ENCODE data around the gene SOX12.
"Not testable (repeated sequence)": the region's sequence is repeated elsewhere in the genome, so short reads cannot be mapped to it uniquely, and the experiment has no call there.

The SOX12 gene

DNA sequence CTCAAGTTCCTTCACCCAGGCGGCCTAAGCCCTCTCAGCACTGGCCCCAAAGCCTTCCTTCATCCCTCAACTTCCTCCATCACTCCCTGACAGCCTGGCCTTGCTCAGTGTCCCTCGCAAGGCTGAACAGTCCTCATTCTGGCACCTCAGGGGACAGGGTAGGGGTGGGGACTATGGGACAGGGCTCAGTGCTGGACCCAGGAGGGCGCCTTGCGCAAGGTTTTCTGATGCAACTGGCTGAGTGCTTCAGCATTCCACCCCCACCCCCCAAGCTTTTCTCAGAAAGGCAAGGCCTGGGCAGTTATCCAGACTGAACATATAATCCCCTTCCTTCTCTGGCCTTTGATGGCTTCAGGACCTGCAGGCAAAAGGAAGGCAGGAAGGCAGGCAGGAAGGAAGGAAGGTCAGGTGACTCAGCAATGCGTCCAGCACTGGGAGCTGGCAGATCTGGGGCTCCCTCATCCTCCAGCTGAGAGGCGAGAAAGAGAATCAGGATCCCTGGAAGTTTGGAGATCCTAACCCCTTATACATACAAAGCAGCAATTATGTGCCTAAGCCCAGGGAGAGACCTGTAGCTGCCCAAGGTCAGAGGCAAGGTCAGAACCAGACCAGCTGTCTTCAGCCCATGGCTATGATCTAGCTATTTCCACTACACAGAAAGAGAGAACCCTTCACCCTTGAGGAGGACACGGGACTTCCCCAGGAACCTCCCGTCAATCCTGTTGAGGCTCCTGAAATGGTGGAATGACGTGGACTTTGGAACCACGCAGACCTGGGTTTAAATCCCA, 46.6 kb downstream of the SOX12 start:
- Histone ChIP-seq H3K4me3 (no peak overlapping the region), H3K27ac (peak overlapping the region in 13 of 21 experiments; percentile 5 to 75 (median 33))

DNA sequence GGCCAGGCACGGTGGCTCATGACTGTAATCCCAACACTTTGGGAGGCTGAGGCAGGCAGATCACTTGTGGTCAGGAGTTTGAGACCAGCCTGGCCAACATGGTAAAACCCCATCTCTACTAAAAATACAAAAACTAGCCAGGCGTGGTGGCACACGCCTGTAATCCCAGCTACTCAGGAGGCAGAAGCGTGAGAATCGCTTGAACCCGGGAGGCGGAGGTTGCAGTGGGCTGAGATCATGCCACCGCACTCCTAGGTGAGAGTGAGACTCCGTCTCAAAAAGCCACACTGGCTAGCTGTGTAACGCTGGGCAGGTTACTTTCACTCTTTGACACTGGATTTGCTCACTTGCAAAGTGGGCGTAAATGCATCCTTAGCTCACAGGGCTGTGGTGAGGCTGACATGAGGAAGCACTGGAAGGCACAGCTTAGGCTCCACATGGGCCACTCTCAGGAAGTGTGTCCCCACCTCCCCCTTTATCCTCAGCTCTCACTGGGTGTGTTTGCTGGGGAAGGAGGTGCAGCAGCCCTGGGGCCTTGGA, 47.3 kb downstream of the SOX12 start:
- not testable (repeated sequence) for H3K4me3 ChIP-seq
- peak overlapping the region in 10 of 21 experiments; percentile 5 to 75 (median 31) for H3K27ac ChIP-seq

DNA sequence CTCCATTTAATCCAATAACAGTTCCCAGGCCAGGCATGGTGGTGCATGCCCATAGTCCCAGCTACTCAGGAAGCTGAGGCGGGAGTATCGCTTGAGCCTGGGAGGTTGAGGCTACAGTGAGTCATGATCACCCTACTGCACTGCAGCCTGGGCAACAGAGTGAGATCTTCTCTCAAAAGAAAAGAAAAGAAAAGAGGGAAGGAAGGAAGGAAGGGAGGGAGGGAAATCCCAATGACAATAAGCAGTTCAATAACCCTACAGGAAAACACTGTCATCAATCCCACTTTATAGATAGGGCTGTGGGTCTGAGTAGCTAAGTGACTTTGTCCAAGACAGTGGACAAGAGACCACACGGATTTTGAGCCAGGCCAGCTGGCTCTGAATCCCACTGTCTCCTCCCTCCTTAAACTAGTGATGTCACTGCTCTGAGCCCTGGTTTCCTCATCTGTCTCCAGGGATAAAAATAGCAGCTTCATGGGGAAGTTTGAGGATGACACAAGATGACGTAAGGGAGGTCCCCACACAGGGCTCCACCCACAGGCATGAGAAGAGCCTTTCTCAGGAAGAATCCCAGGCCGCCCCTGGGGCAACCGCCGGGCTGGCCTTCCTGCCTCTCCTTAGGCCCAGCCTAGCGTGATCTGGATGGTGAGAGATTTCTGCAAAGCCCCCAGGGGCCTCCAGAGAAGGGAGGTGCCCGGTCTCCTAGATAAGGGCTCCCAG, 48.0 kb downstream of the SOX12 start:
- H3K4me3 ChIP-seq = no peak overlapping the region
- peak overlapping the region in 5 of 21 experiments; percentile 3 to 68 (median 26) for H3K27ac ChIP-seq

DNA sequence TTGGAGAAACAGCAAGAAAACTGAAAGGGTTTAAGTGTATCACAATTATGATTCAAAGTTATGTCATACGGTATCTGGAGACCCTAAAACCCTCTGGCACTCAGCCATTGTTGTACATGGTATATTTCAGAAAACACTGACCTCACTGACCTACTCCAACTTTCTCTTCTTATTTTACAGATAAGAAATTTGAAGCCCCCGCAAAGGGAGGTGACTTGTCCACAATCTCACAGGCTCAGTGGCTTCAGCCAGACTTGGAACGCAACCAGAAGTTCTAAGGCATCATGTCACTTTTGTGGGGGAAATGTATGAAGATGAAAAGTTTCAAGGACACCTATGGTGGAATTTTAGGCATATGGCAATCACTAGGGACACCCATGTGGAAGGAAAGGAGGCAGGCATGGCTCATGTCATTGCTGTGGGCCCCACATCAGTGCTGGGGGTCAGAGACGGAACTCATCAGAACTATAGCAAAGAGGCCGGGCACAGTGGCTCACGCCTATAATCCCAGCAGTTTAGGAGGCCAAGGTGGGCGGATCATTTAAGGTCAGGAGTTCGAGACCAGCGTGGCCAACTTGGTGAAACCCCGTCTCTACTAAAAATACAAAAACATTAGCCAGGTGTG, 50.0 kb downstream of the SOX12 start:
- H3K4me3 ChIP-seq = no peak overlapping the region
- H3K27ac ChIP-seq = no peak overlapping the region

DNA sequence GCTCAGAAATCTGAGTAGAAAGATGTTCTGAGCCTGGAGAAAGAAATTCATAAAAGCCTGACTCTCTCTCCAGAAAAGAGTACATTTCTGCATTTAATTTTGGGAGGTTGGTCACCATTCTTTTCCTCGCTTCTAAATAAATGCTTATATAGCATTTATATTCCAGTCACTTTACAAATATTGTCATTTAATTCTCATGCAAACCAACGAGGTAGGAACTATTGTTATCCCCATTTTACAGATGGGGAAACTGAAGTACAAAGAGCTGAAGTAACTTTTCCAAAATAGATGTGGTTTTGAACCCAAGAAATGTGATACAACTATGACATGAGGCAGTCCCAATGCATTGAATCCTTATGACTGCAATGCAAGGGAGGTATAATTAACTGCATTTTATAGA, 50.7 kb downstream of the SOX12 start:
- Histone ChIP-seq H3K27ac (no peak overlapping the region), H3K4me3 (no peak overlapping the region)

DNA sequence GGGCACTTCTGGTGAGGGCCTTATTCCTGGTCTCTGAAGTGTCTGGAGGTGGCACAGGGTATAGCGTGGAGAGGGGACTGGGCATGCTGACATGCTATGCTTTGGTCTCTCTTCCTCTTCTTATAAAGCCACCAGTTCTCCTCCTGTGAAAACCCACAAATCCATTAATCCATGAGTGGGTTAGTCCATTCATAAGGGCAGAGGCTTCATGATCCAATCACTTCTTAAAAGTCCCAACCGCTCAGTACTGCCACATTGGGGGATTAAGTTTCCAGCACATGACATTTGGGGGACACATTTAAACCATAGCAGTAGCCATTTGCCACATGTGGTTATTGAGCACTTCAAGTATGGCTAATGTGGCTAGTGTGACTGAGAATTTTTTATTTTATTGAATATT, 51.4 kb downstream of the SOX12 start:
- Histone ChIP-seq H3K27ac (no peak overlapping the region), H3K4me3 (no peak overlapping the region)

DNA sequence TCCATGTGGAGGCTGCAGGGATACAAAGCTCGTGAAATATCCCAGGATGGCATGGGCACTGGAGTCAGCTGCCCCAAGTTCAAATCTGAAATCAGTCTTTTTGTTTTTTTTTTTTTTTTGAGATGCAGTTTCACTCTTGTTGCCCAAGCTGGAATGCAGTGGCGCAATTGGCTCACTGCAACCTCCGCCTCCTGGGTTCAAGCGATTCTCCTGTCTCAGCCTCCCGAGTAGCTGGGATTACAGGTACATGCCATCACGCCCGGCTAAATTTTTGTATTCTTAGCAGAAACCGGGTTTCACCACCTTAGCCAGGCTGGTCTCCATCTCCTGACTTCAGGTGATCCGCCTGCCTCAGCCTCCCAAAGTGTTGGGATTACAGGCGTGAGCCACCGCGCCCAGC, 52.2 kb downstream of the SOX12 start:
- H3K27ac ChIP-seq, H3K4me3 ChIP-seq: not testable (repeated sequence)

DNA sequence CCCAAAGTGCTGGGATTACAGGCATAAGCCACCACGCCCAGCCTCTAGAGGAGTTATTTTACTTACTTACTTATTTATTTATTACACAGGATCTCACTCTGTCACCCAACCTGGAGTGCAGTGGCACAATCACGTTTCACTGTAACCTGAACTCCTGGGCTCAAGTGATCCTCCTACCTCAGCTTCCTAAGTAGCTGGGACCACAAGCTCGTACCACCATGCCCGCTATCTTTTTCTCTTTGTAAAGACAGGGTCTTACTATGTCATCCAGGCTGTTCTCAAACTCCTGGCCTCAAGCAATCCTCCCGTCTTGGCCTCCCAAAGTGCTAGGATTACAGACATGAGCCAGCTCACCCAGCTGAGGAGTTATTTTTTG, 53.6 kb downstream of the SOX12 start:
- no peak overlapping the region for H3K4me3 ChIP-seq
- H3K27ac ChIP-seq = no peak overlapping the region

All from skin epidermis (tissue), 12 donors.